Mesenchymal stem cell (in vitro differentiated cells and primary cell): ENCODE results near the gene ATF6. TPM values are rescaled to one million over a fixed set of nuclear protein-coding genes. Genes with fewer than 3 reads are reported as not detected.

ENCODE experiments used
- DNase-seq: peaks from one replicate; pipeline ENCODE4 v3.0.0-alpha.2; 2013
- H2AFZ ChIP-seq: one replicate; pipeline ENCODE4 v1.6.1; 2013; ENCODE audit warnings: low read depth, mild to moderate bottlenecking, control low read depth, inconsistent platforms, low read length, moderate library complexity
- H2AK5ac ChIP-seq: 2 replicates; pipeline ENCODE4 v1.6.1; 2013; ENCODE audit warnings: low read length, moderate library complexity, mild to moderate bottlenecking, inconsistent platforms; ENCODE audit not compliant: severe bottlenecking
- H2BK120ac ChIP-seq: one replicate; pipeline ENCODE4 v1.6.1; 2013; ENCODE audit warnings: low read depth, mild to moderate bottlenecking, inconsistent platforms, low read length, moderate library complexity
- H2BK12ac ChIP-seq, 2 experiments: one replicate each; pipeline ENCODE4 v1.6.1; 2013; ENCODE audit warnings: inconsistent platforms in 2 of 2, low read length in 2 of 2, mild to moderate bottlenecking in 2 of 2, moderate library complexity in 2 of 2, control low read depth in 1 of 2
- H2BK15ac ChIP-seq: one replicate; pipeline ENCODE4 v1.6.1; 2013; ENCODE audit warnings: mild to moderate bottlenecking, low read depth, inconsistent platforms; ENCODE audit not compliant: poor library complexity, severe bottlenecking
- H2BK5ac ChIP-seq: 2 replicates; pipeline ENCODE4 v1.6.1; 2013; ENCODE audit warnings: low read depth, mild to moderate bottlenecking, low read length, control low read depth, inconsistent platforms; ENCODE audit not compliant: poor library complexity, severe bottlenecking
- H3K14ac ChIP-seq, 2 experiments: one replicate each; pipeline ENCODE4 v1.6.1; 2013; ENCODE audit warnings: inconsistent platforms in 2 of 2, low read length in 2 of 2, control low read depth in 1 of 2, mild to moderate bottlenecking in 1 of 2, moderate library complexity in 1 of 2
- H3K18ac ChIP-seq, 2 experiments: one replicate each; pipeline ENCODE4 v1.6.1; 2013; ENCODE audit warnings: inconsistent platforms in 2 of 2, low read length in 2 of 2, control low read depth in 1 of 2, low read depth in 1 of 2, mild to moderate bottlenecking in 1 of 2
- H3K23ac ChIP-seq, 2 experiments: one replicate each; pipeline ENCODE4 v1.6.1; 2013; ENCODE audit warnings: inconsistent platforms in 2 of 2, low read length in 2 of 2, mild to moderate bottlenecking in 2 of 2, moderate library complexity in 2 of 2, control low read depth in 1 of 2
- H3K27ac ChIP-seq: 2 replicates; pipeline ENCODE4 v1.5.1; 2013; ENCODE audit warnings: mild to moderate bottlenecking, moderate library complexity, low read length, control low read depth, inconsistent platforms; ENCODE audit not compliant: poor library complexity, severe bottlenecking
- H3K27me3 ChIP-seq, 2 experiments: 2 replicates each; pipeline versions ENCODE4 v1.6.1 to v1.7.0; 2013; ENCODE audit warnings: low read length in 2 of 2, mild to moderate bottlenecking in 2 of 2, moderate library complexity in 2 of 2, control low read depth in 1 of 2, inconsistent platforms in 1 of 2; ENCODE audit not compliant: control insufficient read depth in 1 of 2, insufficient read depth in 1 of 2
- H3K36me3 ChIP-seq, 2 experiments: 2 replicates each; pipeline versions ENCODE4 v1.6.1 to v1.7.0; 2013; ENCODE audit warnings: low read length in 2 of 2, control low read depth in 1 of 2, inconsistent platforms in 1 of 2, low read depth in 1 of 2, mild to moderate bottlenecking in 1 of 2; ENCODE audit not compliant: insufficient read depth in 2 of 2, control insufficient read depth in 1 of 2
- H3K4ac ChIP-seq, 2 experiments: one replicate each; pipeline ENCODE4 v1.6.1; 2013; ENCODE audit warnings: inconsistent platforms in 2 of 2, low read length in 2 of 2, mild to moderate bottlenecking in 2 of 2, moderate library complexity in 2 of 2, control low read depth in 1 of 2, low read depth in 1 of 2
- H3K4me1 ChIP-seq: 2 replicates; pipeline ENCODE4 v1.6.1; 2013; ENCODE audit warnings: low read depth, low read length, control low read depth; ENCODE audit not compliant: control insufficient read depth, insufficient read depth
- H3K4me2 ChIP-seq: 2 replicates; pipeline ENCODE4 v1.6.1; 2013; ENCODE audit warnings: low read length, mild to moderate bottlenecking, inconsistent platforms; ENCODE audit not compliant: poor library complexity, severe bottlenecking
- H3K4me3 ChIP-seq, 2 experiments: 2 replicates each; pipeline versions ENCODE4 v1.5.1 to v1.7.0; 2013; ENCODE audit warnings: low read length in 2 of 2, mild to moderate bottlenecking in 2 of 2, control low read depth in 1 of 2, low read depth in 1 of 2; ENCODE audit not compliant: insufficient read depth in 1 of 2
- H3K79me1 ChIP-seq: replicated peaks from 2 replicates; pipeline ENCODE4 v1.6.1; 2013; ENCODE audit warnings: mild to moderate bottlenecking, control low read depth, low read length, inconsistent platforms; ENCODE audit not compliant: poor library complexity, severe bottlenecking
- H3K9ac ChIP-seq: 2 replicates; pipeline ENCODE4 v1.7.0; 2013; ENCODE audit warnings: mild to moderate bottlenecking, low read length, moderate library complexity
- H3K9me3 ChIP-seq: 2 replicates; pipeline ENCODE4 v1.7.0; 2013; ENCODE audit warnings: mild to moderate bottlenecking, low read length; ENCODE audit not compliant: control insufficient read depth
- H4K8ac ChIP-seq: one replicate; pipeline ENCODE4 v1.6.1; 2013; ENCODE audit warnings: inconsistent platforms, mild to moderate bottlenecking, low read length, moderate library complexity
- H4K91ac ChIP-seq: one replicate; pipeline ENCODE4 v1.6.1; 2013; ENCODE audit warnings: mild to moderate bottlenecking, low read length, inconsistent platforms
- WGBS: methylation state at CpG from one replicate; pipeline ENCODE4 v1.1.7; 2013; ENCODE audit warnings: mixed read lengths; 5-methylcytosine and 5-hydroxymethylcytosine counted together
- polyA plus RNA-seq, 2 experiments: library from polyadenylated mRNA; stranded (reverse); fragments of 200-250 nt; gene quantifications; one replicate each; pipeline ENCODE4 v1.2.3, GENCODE V29; 2013

Gene ATF6
- 19.4 TPM for polyA plus RNA-seq (2013, experiment 1 of 2)
- polyA plus RNA-seq (2013, experiment 2 of 2): 19.9 TPM

- peak within 1 kb of the TSS; percentile 86 for H4K8ac ChIP-seq
- peaks cover 3% of the 10 kb centered on the region for H3K79me1 ChIP-seq
- peak within 1 kb of the TSS; percentile 2 to 69 for H3K4ac ChIP-seq
- peak within 1 kb of the TSS in 1 of 2 experiments; percentile 43 for H3K14ac ChIP-seq
- peaks cover 2% of the 10 kb centered on the region for H3K4me1 ChIP-seq
- H3K4me3 ChIP-seq: peak within 1 kb of the TSS; percentile 66 to 99
- H3K4me2 ChIP-seq: peak within 1 kb of the TSS; percentile 65
- H2BK12ac ChIP-seq: no peak within 1 kb of the TSS
- H2AFZ ChIP-seq: peak within 1 kb of the TSS; percentile 19
- H2AK5ac ChIP-seq: no peak within 1 kb of the TSS
- peak within 1 kb of the TSS; percentile 1 to 58 for H3K18ac ChIP-seq
- no peaks in the 10 kb centered on the region for H3K27me3 ChIP-seq
- H4K91ac ChIP-seq: peak within 1 kb of the TSS; percentile 70
- H2BK15ac ChIP-seq: peak within 1 kb of the TSS; percentile 86
- DNase-seq: peak; percentile 97
- H2BK120ac ChIP-seq: no peak within 1 kb of the TSS
- H3K9ac ChIP-seq: peak within 1 kb of the TSS; percentile 99
- no peak within 1 kb of the TSS for H2BK5ac ChIP-seq
- H3K27ac ChIP-seq: peak within 1 kb of the TSS; percentile 26
- WGBS: 4% methylated on average over 33 of the region's 35 CpGs
- no peaks in the 10 kb centered on the region for H3K9me3 ChIP-seq
- H3K23ac ChIP-seq: no peak within 1 kb of the TSS
- H3K36me3 ChIP-seq: no peaks in the 10 kb centered on the region
These were observed at the start of gene ATF6 for GRCh38 chr1:161766102-161766981. ATF6 (plus strand) TSS chr1:161766320; CDS start chr1:161766361, 41 bp downstream.

DNA sequence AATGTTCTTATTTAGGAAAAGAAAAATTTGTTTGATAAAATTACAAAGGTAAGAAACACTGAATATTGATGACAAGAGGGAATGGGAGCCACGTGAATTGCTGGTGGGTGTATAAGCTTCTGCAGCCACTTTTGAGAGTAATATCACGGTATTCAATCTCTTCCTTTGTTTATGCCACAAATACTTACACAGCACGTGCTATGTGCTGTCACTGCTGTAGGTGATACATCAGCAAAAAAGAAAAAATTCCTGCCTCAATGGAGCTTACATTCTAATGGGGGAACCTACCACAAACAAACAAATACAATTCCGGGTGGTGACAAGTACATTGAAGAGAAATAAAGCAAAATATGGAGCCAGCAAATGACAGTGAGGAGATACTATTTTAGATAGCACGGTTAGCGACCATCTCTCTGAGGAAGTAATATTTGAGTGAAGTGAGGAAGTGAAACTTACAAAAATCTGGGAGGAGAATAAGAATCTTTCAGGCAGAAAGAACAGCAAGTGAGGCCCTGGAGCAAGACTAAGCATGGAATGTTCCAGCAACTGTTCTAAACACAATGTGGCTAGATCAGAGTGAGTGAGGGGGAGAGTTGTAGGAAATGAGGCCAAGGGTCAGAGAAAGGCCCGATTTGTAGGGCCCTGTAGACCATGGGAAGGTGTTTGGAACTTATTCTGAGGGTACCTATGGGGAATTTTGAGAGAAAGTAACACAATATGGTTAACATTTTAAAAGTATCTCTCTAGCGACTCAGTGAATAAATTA is 47.4 kb upstream of the ATF6 start:
- no peak overlapping the region for H3K14ac ChIP-seq
- no peaks in the 10 kb centered on the region for H3K36me3 ChIP-seq
- H2AFZ ChIP-seq: no peak overlapping the region
- H2BK5ac ChIP-seq: no peak overlapping the region
- no peak overlapping the region for H3K4ac ChIP-seq
- no peak for DNase-seq
- no peak overlapping the region for H2BK12ac ChIP-seq
- no peak overlapping the region for H3K9ac ChIP-seq
- no peaks in the 10 kb centered on the region for H3K4me1 ChIP-seq
- no peak overlapping the region for H3K23ac ChIP-seq
- no peak overlapping the region for H2AK5ac ChIP-seq
- H3K4me2 ChIP-seq: no peak overlapping the region
- H3K4me3 ChIP-seq: no peak overlapping the region
- peaks cover 0 to 47% of the 10 kb centered on the region in 2 experiments for H3K27me3 ChIP-seq
- H2BK120ac ChIP-seq: no peak overlapping the region
- WGBS: 81% methylated on average over 8 of the region's 8 CpGs
- H4K8ac ChIP-seq: no peak overlapping the region
- no peak overlapping the region for H3K18ac ChIP-seq
- no peak overlapping the region for H4K91ac ChIP-seq
- H3K27ac ChIP-seq: no peak overlapping the region
- H3K79me1 ChIP-seq: no peaks in the 10 kb centered on the region
- H3K9me3 ChIP-seq: no peaks in the 10 kb centered on the region
- no peak overlapping the region for H2BK15ac ChIP-seq

DNA sequence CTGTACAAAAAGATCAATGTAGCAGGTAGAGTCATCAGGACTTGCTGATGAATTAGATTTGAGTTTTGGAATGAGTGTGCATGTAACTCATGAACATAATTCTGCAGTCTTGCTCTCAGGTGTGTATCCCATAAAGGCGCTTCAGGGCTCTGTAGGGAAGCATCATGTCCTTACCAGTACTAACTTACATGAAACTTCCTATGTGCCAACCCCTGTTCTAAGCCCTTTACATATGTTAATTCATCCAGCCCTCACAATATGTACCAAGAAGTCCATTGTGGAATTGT is 46.9 kb upstream of the ATF6 start:
- no peaks in the 10 kb centered on the region for H3K79me1 ChIP-seq
- no peak overlapping the region for H2BK15ac ChIP-seq
- no peak for DNase-seq
- H2BK120ac ChIP-seq: no peak overlapping the region
- H2BK5ac ChIP-seq: no peak overlapping the region
- H2AK5ac ChIP-seq: no peak overlapping the region
- H4K91ac ChIP-seq: no peak overlapping the region
- no peaks in the 10 kb centered on the region for H3K9me3 ChIP-seq
- no peak overlapping the region for H3K14ac ChIP-seq
- H3K4me1 ChIP-seq: no peaks in the 10 kb centered on the region
- H3K9ac ChIP-seq: no peak overlapping the region
- 100% methylated on average over 1 of the region's 1 CpG for WGBS
- no peaks in the 10 kb centered on the region for H3K36me3 ChIP-seq
- H3K27ac ChIP-seq: no peak overlapping the region
- H4K8ac ChIP-seq: no peak overlapping the region
- no peak overlapping the region for H3K4me2 ChIP-seq
- no peak overlapping the region for H2AFZ ChIP-seq
- H2BK12ac ChIP-seq: no peak overlapping the region
- H3K23ac ChIP-seq: no peak overlapping the region
- H3K18ac ChIP-seq: no peak overlapping the region
- no peak overlapping the region for H3K4me3 ChIP-seq
- no peak overlapping the region for H3K4ac ChIP-seq
- H3K27me3 ChIP-seq: peaks cover 0 to 46% of the 10 kb centered on the region in 2 experiments

- DNase-seq: no peak
- no peak overlapping the region for H2BK12ac ChIP-seq
These were observed 45.7 kb upstream of the ATF6 start for GRCh38 chr1:161720422-161720821.

More at GRCh38 chr1:161720422-161720821, 45.7 kb upstream of the ATF6 start:
- Histone ChIP-seq H3K36me3 (no peaks in the 10 kb centered on the region), H3K27me3 (peaks cover 0 to 52% of the 10 kb centered on the region in 2 experiments), H3K4me3 (no peak overlapping the region), H3K18ac (no peak overlapping the region), H3K9ac (no peak overlapping the region), H3K9me3 (no peaks in the 10 kb centered on the region), H2BK15ac (no peak overlapping the region), H4K8ac (no peak overlapping the region), H2BK5ac (no peak overlapping the region), H3K79me1 (no peaks in the 10 kb centered on the region), H2AFZ (no peak overlapping the region), H4K91ac (no peak overlapping the region), H3K14ac (no peak overlapping the region), H2AK5ac (no peak overlapping the region), H3K4me1 (no peaks in the 10 kb centered on the region), H3K23ac (no peak overlapping the region), H3K4ac (no peak overlapping the region), H3K27ac (no peak overlapping the region), H3K4me2 (no peak overlapping the region), H2BK120ac (no peak overlapping the region)
- WGBS: 43% methylated on average over 1 of the region's 1 CpG
